ENCODE results near the gene PSMB7. TPM values are rescaled to one million over a fixed set of nuclear protein-coding genes. Genes with fewer than 3 reads are reported as not detected.

PSMB7 gene
- total and polyA plus RNA-seq, 2 of the 13 experiments (the other 11 are each of a cell fraction or from before 2014, with no cell fraction given): 259 to 291 TPM

- BruUV-seq (replicated peaks): no TSS peak
- 78% methylated on average over 3 of the region's 3 CpGs for WGBS (ENCODE audit: low lambda C conversion rate)
- Histone ChIP-seq H3K79me2 (ENCODE audit: insufficient read depth, low read length) (peaks cover 49% of the 10 kb centered on the region), H3K27me3 (ENCODE audit: control insufficient read depth in 1 of 2, insufficient read depth in 2 of 2, low read length in 2 of 2) (peaks cover 0 to 6% of the 10 kb centered on the region in 2 experiments; a peak in 1 of 5 replicates), H3K9ac (ENCODE audit: insufficient read depth, low read depth, low read length) (no peak overlapping the region), H3K4me2 (ENCODE audit: low read depth, low read length) (no peak overlapping the region), H4K20me1 (ENCODE audit: insufficient read depth, low read length) (no peaks in the 10 kb centered on the region; the same call in none of the 2 replicates), H2AFZ (ENCODE audit: low read length) (no peak overlapping the region), H3K4me3 (replicated peaks in 1 of 3; ENCODE audit: insufficient read depth in 1 of 3, low read depth in 2 of 3, low read length in 3 of 3) (no peak overlapping the region), H3K4me1 (ENCODE audit: insufficient read depth, low read length) (peaks cover 26% of the 10 kb centered on the region), H3K36me3 (replicated peaks in 1 of 2; ENCODE audit: control insufficient read depth in 1 of 2, insufficient read depth in 2 of 2, low read length in 2 of 2) (peaks cover 16 to 74% of the 10 kb centered on the region in 2 experiments), H3K9me3 (ENCODE audit: low read length) (no peaks in the 10 kb centered on the region), H3K27ac (ENCODE audit: extremely low read length, insufficient read depth, low read length) (no peak overlapping the region)
- intact Hi-C loops (cut with micrococcal nuclease; ENCODE audit: unreplicated experiment): no loop called here
- no peak for DNase-seq (ENCODE audit: low spot score)
- ATAC-seq: no peak
- POLR2A ChIA-PET: interaction anchor here (2.0 kb wide), 1 partner anchor 20 kb away, joined by 6 read pairs; no protein-coding TSS in a partner anchor
- CTCF ChIA-PET (ENCODE audit: low intra/inter-chr PET ratio, low total read pairs): no interaction called here
- in situ Hi-C loops (cut with HindIII; ENCODE audit: extremely low pct_ligation_motif_present, low pct_unique_long_range_greater_than_20kb): no loop called here
- no peak for FAIRE-seq
- no peak for TF ChIP-seq ZNF646 (CRISPR knock-in tag; IDR thresholded peaks at IDR 0.05)
- no peak for TF ChIP-seq TRAFD1 (CRISPR knock-in tag; IDR thresholded peaks at IDR 0.05; ENCODE audit: borderline replicate concordance)
- no peak for TF ChIP-seq CHD2 (IDR thresholded peaks at IDR 0.05; ENCODE audit: low read depth, low read length)
- no peak for TF ChIP-seq XBP1 (CRISPR knock-in tag; IDR thresholded peaks at IDR 0.05)
- TF ChIP-seq ATF1 (CRISPR knock-in tag; IDR thresholded peaks at IDR 0.05): no peak
- TF ChIP-seq POLR2G (IDR thresholded peaks at IDR 0.05; ENCODE audit: low read depth, low read length): no peak
- TF ChIP-seq KIAA2018 (CRISPR knock-in tag; IDR thresholded peaks at IDR 0.05; ENCODE audit: borderline replicate concordance): no peak
Observed at GRCh38 chr9:124410321-124410913, 4.8 kb downstream of the PSMB7 start.
